ENCODE measurements around the gene WFDC2. TPM values are rescaled to one million over a fixed set of nuclear protein-coding genes. Genes with fewer than 3 reads are reported as not detected.

WFDC2 gene
- total RNA-seq, 1 donor from 2014 or later = 61.3 TPM

DNA sequence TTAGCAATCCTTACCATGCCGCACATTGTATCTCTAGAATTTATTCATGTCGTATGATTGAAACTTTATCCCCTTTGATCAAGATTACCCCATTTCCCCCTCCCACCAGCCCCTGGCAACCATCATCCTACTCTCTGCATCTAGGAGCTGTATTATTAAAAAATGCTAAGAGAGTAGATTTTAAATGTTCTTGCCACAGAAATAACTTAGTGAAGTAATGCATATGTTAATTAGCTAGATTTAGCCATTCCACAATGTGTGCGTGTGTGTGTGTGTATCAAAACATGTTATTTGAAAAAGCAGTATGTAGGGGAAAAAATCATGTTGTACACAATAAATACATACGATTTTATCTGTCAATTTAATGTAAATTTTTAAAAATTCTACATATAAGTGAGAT lies 57.7 kb downstream of the WFDC2 start:
- DNase-seq (ENCODE audit: low spot score in 2 of 2, unreplicated experiment in 2 of 2) = no peak
- Mint-ChIP-seq H3K27ac (no peak overlapping the region), H3K4me3 (no peak overlapping the region), H3K27me3 (ENCODE audit: low read depth) (peaks cover 68% of the 10 kb centered on the region), H3K9me3 (peaks cover 5% of the 10 kb centered on the region), H3K36me3 (no peaks in the 10 kb centered on the region), H3K4me1 (no peaks in the 10 kb centered on the region)
- TF ChIP-seq CTCF (IDR thresholded peaks at IDR 0.05; ENCODE audit: unreplicated experiment) = no peak

Small RNAs within 50 kb of the gene (microRNA-seq; reads per million reads assigned to microRNA genes)
- not detected for gene MIR6812

Other genes starting within 250 kb of the WFDC2 start
- not detected in 3 replicates for gene SEMG2, start 248.4 kb upstream of the WFDC2 start, total RNA-seq
- gene SLPI, start 215.2 kb upstream of the WFDC2 start, total RNA-seq = not detected in 3 replicates
- not detected in 3 replicates for gene RBPJL, start 162.9 kb upstream of the WFDC2 start, total RNA-seq
- 0.11 TPM in 1 of 3 replicates, not detected in the others for gene MATN4, start 161.5 kb upstream of the WFDC2 start, total RNA-seq
- 44.3 to 46.7 TPM (median 46.7 TPM) in 3 replicates for gene SDC4, start 121.3 kb upstream of the WFDC2 start, total RNA-seq
- gene SYS1, start 106.6 kb upstream of the WFDC2 start, total RNA-seq = 25.6 to 27.2 TPM (median 26.7 TPM) in 3 replicates
- gene TP53TG5, start 91.4 kb upstream of the WFDC2 start, total RNA-seq = 0.47 to 0.69 TPM in 2 of 3 replicates, not detected in the other
- gene DBNDD2, start 61.5 kb upstream of the WFDC2 start, total RNA-seq = 10.5 to 11.4 TPM (median 11.0 TPM) in 3 replicates
- 63.0 to 71.5 TPM (median 70.8 TPM) in 3 replicates for gene PIGT, start 53.6 kb upstream of the WFDC2 start, total RNA-seq
- not detected in 3 replicates for gene SPINT3, start 45.9 kb downstream of the WFDC2 start, total RNA-seq
- gene WFDC6, start 69.7 kb downstream of the WFDC2 start, total RNA-seq = not detected in 3 replicates
- not detected in 3 replicates for gene EPPIN, start 77.6 kb downstream of the WFDC2 start, total RNA-seq
- gene WFDC8, start 109.5 kb downstream of the WFDC2 start, total RNA-seq = not detected in 3 replicates
- not detected in 3 replicates for gene WFDC10A, start 160.0 kb downstream of the WFDC2 start, total RNA-seq
- gene WFDC9, start 161.5 kb downstream of the WFDC2 start, total RNA-seq = not detected in 3 replicates
- not detected in 3 replicates for gene WFDC11, start 200.5 kb downstream of the WFDC2 start, total RNA-seq
- not detected in 3 replicates for gene WFDC13, start 232.3 kb downstream of the WFDC2 start, total RNA-seq
- not detected in 3 replicates for gene WFDC10B, start 235.3 kb downstream of the WFDC2 start, total RNA-seq

Data from mesothelial cell of epicardium (in vitro differentiated cells).